ENCODE results near the gene SPATA21. TPM values are rescaled to one million over a fixed set of nuclear protein-coding genes. Genes with fewer than 3 reads are reported as not detected.

SPATA21 gene
- total and polyA plus RNA-seq, 10 of the 15 experiments (the other 5 are each of a cell fraction or from before 2014, with no cell fraction given) = 0.05 to 1.1 (median 0.24) TPM; not detected in 1

DNA sequence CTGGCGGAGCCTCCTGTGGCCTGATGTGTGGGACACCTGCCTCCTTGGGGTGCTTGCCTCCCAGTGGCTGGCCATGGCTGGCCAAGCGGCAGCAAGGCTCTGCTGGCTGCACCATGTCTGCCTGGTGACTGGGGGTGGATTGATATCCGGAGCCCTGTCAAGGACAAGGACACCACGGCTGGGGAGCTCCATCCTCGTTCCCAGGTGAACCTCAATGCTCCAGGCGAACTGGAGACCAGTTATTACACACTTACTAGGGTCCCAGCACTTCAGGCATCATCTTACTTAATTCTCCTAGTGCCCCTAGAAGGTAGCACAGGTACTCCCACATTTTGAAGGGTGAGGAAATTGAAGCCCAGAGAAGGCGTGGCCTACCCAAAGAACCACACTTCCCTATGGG lies 15.2 kb downstream of the SPATA21 start (continued):
- TF ChIP-seq, protein P1, sequence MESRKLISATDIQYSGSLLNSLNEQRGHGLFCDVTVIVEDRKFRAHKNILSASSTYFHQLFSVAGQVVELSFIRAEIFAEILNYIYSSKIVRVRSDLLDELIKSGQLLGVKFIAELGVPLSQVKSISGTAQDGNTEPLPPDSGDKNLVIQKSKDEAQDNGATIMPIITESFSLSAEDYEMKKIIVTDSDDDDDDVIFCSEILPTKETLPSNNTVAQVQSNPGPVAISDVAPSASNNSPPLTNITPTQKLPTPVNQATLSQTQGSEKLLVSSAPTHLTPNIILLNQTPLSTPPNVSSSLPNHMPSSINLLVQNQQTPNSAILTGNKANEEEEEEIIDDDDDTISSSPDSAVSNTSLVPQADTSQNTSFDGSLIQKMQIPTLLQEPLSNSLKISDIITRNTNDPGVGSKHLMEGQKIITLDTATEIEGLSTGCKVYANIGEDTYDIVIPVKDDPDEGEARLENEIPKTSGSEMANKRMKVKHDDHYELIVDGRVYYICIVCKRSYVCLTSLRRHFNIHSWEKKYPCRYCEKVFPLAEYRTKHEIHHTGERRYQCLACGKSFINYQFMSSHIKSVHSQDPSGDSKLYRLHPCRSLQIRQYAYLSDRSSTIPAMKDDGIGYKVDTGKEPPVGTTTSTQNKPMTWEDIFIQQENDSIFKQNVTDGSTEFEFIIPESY (IDR thresholded peaks at IDR 0.05) = no peak
- TF ChIP-seq EP300 (IDR thresholded peaks at IDR 0.05; ENCODE audit: borderline replicate concordance in 1 of 2, control insufficient read depth in 1 of 2, low read depth in 2 of 2, low read length in 2 of 2) (no peak), WRNIP1 (IDR thresholded peaks at IDR 0.05; ENCODE audit: borderline replicate concordance, low read depth, low read length) (no peak), NFYA (IDR thresholded peaks at IDR 0.05; ENCODE audit: borderline replicate concordance, low read depth, low read length) (no peak), SRF (IDR thresholded peaks at IDR 0.05; ENCODE audit: low read depth in 2 of 2, low read length in 2 of 2) (no peak), NRF1 (conservative IDR thresholded peaks at IDR 0.05; ENCODE audit: low read depth, low read length) (no peak), GATAD2B (conservative IDR thresholded peaks at IDR 0.05; ENCODE audit: low read depth) (no peak), NBN (IDR thresholded peaks at IDR 0.05) (no peak), CREB1 (IDR thresholded peaks at IDR 0.05; ENCODE audit: low read depth) (no peak), RFX5 (IDR thresholded peaks at IDR 0.05; ENCODE audit: low read depth, low read length) (no peak)
- TF ChIP-seq, protein P2, sequence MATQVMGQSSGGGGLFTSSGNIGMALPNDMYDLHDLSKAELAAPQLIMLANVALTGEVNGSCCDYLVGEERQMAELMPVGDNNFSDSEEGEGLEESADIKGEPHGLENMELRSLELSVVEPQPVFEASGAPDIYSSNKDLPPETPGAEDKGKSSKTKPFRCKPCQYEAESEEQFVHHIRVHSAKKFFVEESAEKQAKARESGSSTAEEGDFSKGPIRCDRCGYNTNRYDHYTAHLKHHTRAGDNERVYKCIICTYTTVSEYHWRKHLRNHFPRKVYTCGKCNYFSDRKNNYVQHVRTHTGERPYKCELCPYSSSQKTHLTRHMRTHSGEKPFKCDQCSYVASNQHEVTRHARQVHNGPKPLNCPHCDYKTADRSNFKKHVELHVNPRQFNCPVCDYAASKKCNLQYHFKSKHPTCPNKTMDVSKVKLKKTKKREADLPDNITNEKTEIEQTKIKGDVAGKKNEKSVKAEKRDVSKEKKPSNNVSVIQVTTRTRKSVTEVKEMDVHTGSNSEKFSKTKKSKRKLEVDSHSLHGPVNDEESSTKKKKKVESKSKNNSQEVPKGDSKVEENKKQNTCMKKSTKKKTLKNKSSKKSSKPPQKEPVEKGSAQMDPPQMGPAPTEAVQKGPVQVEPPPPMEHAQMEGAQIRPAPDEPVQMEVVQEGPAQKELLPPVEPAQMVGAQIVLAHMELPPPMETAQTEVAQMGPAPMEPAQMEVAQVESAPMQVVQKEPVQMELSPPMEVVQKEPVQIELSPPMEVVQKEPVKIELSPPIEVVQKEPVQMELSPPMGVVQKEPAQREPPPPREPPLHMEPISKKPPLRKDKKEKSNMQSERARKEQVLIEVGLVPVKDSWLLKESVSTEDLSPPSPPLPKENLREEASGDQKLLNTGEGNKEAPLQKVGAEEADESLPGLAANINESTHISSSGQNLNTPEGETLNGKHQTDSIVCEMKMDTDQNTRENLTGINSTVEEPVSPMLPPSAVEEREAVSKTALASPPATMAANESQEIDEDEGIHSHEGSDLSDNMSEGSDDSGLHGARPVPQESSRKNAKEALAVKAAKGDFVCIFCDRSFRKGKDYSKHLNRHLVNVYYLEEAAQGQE (IDR thresholded peaks at IDR 0.05; ENCODE audit: low read depth, low read length) = no peak
- TF ChIP-seq, protein P3, sequence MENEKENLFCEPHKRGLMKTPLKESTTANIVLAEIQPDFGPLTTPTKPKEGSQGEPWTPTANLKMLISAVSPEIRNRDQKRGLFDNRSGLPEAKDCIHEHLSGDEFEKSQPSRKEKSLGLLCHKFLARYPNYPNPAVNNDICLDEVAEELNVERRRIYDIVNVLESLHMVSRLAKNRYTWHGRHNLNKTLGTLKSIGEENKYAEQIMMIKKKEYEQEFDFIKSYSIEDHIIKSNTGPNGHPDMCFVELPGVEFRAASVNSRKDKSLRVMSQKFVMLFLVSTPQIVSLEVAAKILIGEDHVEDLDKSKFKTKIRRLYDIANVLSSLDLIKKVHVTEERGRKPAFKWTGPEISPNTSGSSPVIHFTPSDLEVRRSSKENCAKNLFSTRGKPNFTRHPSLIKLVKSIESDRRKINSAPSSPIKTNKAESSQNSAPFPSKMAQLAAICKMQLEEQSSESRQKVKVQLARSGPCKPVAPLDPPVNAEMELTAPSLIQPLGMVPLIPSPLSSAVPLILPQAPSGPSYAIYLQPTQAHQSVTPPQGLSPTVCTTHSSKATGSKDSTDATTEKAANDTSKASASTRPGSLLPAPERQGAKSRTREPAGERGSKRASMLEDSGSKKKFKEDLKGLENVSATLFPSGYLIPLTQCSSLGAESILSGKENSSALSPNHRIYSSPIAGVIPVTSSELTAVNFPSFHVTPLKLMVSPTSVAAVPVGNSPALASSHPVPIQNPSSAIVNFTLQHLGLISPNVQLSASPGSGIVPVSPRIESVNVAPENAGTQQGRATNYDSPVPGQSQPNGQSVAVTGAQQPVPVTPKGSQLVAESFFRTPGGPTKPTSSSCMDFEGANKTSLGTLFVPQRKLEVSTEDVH (IDR thresholded peaks at IDR 0.05; ENCODE audit: low read depth, partially characterized antibody) = no peak

Measured in GM12878 (cell line).